A673 (cell line): Measurements from ENCODE around the gene BPHL.

Experiments used
- EZH2 ChIP-seq: fragments of 200-600 bp; sonication (generic); IDR thresholded peaks from 2 replicates; pipeline ENCODE4 v1.6.1; 2017; ENCODE audit warnings: borderline replicate concordance, low read depth, mild to moderate bottlenecking, mixed read lengths, antibody characterized with exemption, low read length; ENCODE audit not compliant: poor library complexity, severe bottlenecking
- TF ChIP-seq, protein P1 (sequence below): fragments of 300-800, 200-600 bp; sonication (generic); conservative IDR thresholded peaks from 2 replicates; pipeline ENCODE4 v1.5.1; 2017; ENCODE audit warnings: low read depth, mild to moderate bottlenecking, antibody characterized with exemption, low read length, moderate library complexity, mixed read lengths

DNA sequence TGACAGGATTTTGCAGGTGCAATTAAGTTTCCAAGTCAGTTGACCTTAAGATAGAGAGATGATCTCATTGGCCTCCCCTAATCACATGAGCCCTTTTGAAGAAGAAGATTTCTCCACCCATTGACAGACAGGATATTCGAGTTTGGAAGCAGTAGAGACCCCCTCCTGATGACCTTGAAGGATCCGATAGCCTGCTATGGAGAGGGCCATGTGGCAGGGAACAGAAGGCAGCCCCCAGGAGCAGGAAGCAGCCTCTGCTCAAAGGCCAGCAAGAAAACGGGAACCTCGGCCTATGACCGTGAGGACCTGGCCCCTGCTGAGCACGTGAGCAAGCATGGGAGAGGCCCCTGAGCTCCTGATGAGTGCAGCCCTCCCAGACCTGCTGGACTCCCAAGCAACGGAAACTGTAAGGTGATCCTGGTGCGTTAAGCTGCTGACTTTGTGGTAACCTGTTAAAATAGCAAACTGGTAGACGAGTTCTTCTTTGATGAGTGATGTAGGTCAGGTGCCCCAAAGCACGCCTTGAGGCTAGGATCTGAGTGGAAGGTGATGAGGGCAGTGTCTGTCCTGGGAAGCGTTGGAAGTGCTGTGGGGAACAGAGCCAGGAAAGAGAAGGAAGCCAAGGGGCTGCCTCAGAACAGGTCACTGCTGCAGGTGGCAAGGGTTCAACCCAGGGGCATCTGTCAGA lies 57.3 kb downstream of the BPHL start:
- TF ChIP-seq EZH2, result no peak
- TF ChIP-seq, protein P1, sequence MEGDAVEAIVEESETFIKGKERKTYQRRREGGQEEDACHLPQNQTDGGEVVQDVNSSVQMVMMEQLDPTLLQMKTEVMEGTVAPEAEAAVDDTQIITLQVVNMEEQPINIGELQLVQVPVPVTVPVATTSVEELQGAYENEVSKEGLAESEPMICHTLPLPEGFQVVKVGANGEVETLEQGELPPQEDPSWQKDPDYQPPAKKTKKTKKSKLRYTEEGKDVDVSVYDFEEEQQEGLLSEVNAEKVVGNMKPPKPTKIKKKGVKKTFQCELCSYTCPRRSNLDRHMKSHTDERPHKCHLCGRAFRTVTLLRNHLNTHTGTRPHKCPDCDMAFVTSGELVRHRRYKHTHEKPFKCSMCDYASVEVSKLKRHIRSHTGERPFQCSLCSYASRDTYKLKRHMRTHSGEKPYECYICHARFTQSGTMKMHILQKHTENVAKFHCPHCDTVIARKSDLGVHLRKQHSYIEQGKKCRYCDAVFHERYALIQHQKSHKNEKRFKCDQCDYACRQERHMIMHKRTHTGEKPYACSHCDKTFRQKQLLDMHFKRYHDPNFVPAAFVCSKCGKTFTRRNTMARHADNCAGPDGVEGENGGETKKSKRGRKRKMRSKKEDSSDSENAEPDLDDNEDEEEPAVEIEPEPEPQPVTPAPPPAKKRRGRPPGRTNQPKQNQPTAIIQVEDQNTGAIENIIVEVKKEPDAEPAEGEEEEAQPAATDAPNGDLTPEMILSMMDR, result no peak
